ENCODE results near the gene BAZ2B.

- no peak for TF ChIP-seq CTCF (IDR thresholded peaks at IDR 0.05; ENCODE audit: low read length)
- TF ChIP-seq EZH2 (IDR thresholded peaks at IDR 0.05; ENCODE audit: borderline replicate concordance, low read length): no peak
These were observed 175.2 kb downstream of the BAZ2B start for GRCh38 chr2:159441182-159441581.
